ENCODE data around the gene RGS16. TPM values are rescaled to one million over a fixed set of nuclear protein-coding genes. Genes with fewer than 3 reads are reported as not detected.

Gene RGS16
- total RNA-seq, 4 donors from 2014 or later = 0.40 TPM; not detected in 3

DNA sequence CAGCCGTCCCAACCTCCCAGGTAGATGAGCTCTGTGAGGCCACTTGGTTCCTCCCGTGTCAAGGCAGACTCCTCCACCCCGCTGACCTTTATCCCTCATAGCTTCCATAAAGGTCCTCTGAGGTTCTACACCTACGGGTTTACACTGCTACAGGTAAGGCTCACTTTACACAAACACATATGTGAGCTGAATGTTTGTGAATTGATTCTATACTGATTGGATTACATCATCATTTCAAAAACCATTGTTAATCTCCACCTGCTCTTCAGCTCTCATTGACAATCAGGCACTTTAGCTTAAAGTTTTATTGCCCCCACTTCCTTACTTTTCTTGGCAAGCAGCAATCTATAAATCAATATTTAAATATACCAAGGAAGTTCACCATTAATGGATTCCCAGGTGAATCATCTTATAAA, 12.8 kb upstream of the RGS16 start:
- Histone ChIP-seq H3K27me3 (no peaks in the 10 kb centered on the region), H3K27ac (no peak overlapping the region), H3K36me3 (no peaks in the 10 kb centered on the region), H3K4me3 (no peak overlapping the region), H3K4me1 (peaks cover 0 to 30% (median 10%) of the 10 kb centered on the region in 4 donors), H3K9me3 (no peaks in the 10 kb centered on the region)
- TF ChIP-seq, protein P1, sequence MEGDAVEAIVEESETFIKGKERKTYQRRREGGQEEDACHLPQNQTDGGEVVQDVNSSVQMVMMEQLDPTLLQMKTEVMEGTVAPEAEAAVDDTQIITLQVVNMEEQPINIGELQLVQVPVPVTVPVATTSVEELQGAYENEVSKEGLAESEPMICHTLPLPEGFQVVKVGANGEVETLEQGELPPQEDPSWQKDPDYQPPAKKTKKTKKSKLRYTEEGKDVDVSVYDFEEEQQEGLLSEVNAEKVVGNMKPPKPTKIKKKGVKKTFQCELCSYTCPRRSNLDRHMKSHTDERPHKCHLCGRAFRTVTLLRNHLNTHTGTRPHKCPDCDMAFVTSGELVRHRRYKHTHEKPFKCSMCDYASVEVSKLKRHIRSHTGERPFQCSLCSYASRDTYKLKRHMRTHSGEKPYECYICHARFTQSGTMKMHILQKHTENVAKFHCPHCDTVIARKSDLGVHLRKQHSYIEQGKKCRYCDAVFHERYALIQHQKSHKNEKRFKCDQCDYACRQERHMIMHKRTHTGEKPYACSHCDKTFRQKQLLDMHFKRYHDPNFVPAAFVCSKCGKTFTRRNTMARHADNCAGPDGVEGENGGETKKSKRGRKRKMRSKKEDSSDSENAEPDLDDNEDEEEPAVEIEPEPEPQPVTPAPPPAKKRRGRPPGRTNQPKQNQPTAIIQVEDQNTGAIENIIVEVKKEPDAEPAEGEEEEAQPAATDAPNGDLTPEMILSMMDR (IDR thresholded peaks at IDR 0.05) = no peak
- no peak for TF ChIP-seq POLR2A (IDR thresholded peaks at IDR 0.05)
- DNase-seq = no peak

DNA sequence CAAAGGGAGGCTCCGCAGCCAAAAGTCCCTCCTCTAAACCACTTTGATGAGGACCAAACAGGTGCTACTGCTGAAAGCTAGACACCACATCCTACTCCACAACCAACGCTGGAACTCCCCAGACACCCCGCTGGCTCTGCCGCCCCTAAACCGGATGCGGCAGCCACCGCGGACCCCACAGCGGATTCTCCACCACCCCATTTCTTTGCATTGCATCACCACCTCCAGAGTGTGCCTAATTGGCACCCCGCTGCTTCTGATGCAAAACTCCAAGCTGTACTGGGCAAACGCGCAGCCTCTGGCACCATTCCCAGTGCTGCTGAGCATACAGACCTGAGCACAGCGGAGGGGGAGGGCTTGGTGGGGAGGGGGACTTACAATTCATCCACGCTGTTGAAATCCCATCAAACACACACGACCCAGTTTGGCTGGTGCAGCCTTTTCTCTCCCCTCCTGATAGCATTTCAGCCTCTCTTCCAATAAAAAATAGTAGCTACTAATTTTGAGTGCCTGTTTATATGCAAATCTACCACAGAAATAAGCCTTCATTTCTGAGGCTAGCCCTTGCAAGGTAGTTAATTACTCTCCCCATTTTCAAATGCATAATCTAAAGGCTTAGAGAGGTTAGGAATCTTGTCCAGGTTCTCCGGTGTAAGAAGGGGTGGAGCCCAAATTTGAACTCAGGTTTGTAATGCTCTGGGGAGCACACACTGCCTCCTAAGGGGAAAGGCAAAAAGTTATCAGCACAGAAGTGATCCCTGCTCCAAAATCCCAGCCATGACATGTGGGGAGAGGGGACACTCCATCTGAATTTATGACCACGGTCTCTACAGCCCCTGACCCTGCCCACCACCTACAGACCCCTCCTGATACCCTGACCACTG, 12.2 kb upstream of the RGS16 start:
- TF ChIP-seq, protein P1 (IDR thresholded peaks at IDR 0.05) = no peak
- TF ChIP-seq POLR2A (IDR thresholded peaks at IDR 0.05) = no peak
- Histone ChIP-seq H3K27me3 (no peaks in the 10 kb centered on the region), H3K36me3 (no peaks in the 10 kb centered on the region), H3K27ac (peak overlapping the region in 2 of 4 donors; percentile 70 to 85), H3K9me3 (no peaks in the 10 kb centered on the region), H3K4me3 (peak overlapping the region in 3 of 4 donors; percentile 8 to 59 (median 53)), H3K4me1 (peaks cover 0 to 30% (median 10%) of the 10 kb centered on the region in 4 donors)
- peak; percentile 58 to 78 (median 65) for DNase-seq

DNA sequence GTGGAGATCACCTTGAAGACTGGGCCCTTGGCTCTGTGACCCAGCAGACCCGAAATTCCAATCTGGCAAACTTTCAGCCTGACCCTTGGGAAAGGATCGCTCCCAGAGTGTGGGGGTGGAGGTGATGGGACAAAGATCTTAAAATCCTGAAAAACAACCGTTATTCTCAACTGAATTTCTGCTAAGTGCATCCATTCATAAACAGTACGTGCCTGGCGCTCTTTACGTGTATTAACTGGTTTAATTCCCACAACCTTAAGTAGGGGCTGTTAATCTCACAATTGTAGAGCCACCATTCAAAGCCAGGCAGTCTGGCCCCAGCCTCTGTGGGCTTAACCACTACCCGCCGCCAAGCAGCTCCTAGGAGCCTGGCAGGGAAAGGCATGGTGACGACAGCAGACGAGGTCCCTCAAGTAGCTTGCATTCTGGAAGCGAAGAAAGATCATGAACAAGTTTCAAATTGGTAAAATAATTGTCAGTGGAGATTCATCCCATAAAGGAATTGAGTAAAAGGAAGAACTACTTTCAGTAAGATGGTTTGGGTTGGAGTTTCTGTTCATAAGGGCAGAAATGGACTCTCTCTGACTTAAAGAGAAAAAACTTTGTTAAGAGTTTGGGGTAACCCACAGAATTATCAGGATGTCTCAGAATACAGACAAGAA, 11.4 kb upstream of the RGS16 start:
- peak in 2 of 3 donors; percentile 33 to 66 for DNase-seq
- Histone ChIP-seq H3K27me3 (no peaks in the 10 kb centered on the region), H3K4me3 (peak overlapping the region; percentile 44 to 59 (median 52)), H3K36me3 (no peaks in the 10 kb centered on the region), H3K4me1 (peaks cover 0 to 30% (median 10%) of the 10 kb centered on the region in 4 donors), H3K27ac (peak overlapping the region; percentile 70 to 85 (median 77)), H3K9me3 (no peaks in the 10 kb centered on the region)
- TF ChIP-seq, protein P1 (IDR thresholded peaks at IDR 0.05) = no peak
- no peak for TF ChIP-seq POLR2A (IDR thresholded peaks at IDR 0.05)

DNA sequence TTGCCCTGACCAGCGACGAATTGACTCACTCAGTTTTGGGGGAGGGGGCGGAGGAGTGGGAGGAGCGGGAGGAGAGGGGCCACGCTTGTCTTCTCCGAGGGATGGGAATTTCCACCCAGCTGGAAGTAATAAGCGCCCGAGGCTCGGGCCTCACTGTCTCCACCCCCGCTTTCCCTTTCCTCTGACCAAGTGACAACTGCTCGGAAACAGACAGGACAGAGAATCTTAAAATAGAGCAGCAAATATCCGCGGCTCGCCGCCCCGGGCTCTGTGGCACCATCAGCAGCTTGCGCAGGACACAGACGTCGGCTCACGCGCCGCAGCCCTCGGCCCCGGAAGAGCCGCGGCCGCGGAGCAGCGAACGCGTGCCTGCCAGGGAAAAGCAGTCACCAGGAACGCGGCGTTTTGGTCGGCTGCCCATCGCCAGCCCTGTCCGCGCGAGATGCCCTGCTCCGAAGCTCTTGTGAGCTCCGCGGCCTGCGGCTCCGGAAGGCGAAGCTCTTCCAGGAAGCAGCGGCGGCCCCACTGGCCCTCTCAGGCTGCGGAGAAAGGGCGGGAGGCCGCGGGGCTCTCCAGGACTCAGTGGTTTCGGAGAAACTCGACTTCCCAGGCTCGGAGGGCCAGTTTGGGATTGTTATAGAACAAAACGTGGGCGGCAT, 10.7 kb upstream of the RGS16 start:
- DNase-seq = peak; percentile 61 to 83 (median 73)
- H3K4me3 ChIP-seq = peak overlapping the region; percentile 44 to 59 (median 52)
- peak overlapping the region; percentile 70 to 85 (median 77) for H3K27ac ChIP-seq
- H3K36me3 ChIP-seq = no peaks in the 10 kb centered on the region
- peaks cover 0 to 30% (median 10%) of the 10 kb centered on the region in 4 donors for H3K4me1 ChIP-seq
- TF ChIP-seq, protein P1 (IDR thresholded peaks at IDR 0.05) = no peak
- H3K27me3 ChIP-seq = no peaks in the 10 kb centered on the region
- H3K9me3 ChIP-seq = no peaks in the 10 kb centered on the region

DNA sequence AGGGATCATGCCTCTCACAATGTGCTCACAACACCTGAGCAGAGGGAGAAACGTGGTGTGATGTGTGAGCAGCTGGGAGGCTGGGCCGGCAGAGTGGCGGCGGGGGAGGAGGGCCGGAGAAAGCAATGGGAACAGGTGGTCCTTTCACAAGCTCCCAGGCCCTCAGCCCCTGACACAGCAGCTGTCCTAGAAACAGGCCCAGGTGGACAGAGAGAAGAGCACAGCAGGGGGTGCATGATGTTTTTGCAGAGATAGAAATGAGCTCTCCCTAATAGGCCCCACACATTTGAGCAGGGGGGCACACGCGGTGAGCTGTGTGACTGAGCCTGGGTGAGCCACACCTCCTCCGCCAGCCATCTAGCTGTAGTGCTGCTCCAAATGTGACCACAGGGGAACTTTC, 7.6 kb upstream of the RGS16 start:
- no peak overlapping the region for H3K27ac ChIP-seq
- no peak for DNase-seq
- H3K4me3 ChIP-seq = no peak overlapping the region
- H3K27me3 ChIP-seq = no peaks in the 10 kb centered on the region
- no peaks in the 10 kb centered on the region for H3K36me3 ChIP-seq
- H3K9me3 ChIP-seq = no peaks in the 10 kb centered on the region
- TF ChIP-seq POLR2A (IDR thresholded peaks at IDR 0.05) = no peak
- TF ChIP-seq, protein P1 (IDR thresholded peaks at IDR 0.05) = no peak
- H3K4me1 ChIP-seq = peaks cover 0 to 29% (median 10%) of the 10 kb centered on the region in 4 donors

All from Peyer's patch (tissue), 4 donors.